PC-3 (cell line): ENCODE data around the gene MYLK2. TPM values are rescaled to one million over a fixed set of nuclear protein-coding genes. Genes with fewer than 3 reads are reported as not detected.

ENCODE experiments used
- ATAC-seq: fragments of 200-7000 bp; cut with Tn5 transposase; 2 replicates; pipeline ENCODE4 v1.9.1; 2020; ENCODE audit warnings: mild to moderate bottlenecking, moderate library complexity
- BruUV-seq: library from RNA; stranded (reverse); fragments of 400-500 nt; replicated peaks from 2 replicates; lab custom pipeline; 2021; lab: Mats Ljungman, UMichigan
- CTCF ChIA-PET: fragments of 300-600 bp; sonication (Branson Sonifier 250); formaldehyde crosslinking; loops from one replicate; lab custom pipeline; 2022; ENCODE audit warnings: antibody characterized with exemption; lab: Charles Lee
- POLR2A ChIA-PET: fragments of 300-600 bp; sonication (Branson Sonifier 250); formaldehyde crosslinking; loops from one replicate; lab custom pipeline; 2022; ENCODE audit warnings: antibody characterized with exemption; ENCODE audit not compliant: unreplicated experiment; lab: Charles Lee
- DNase-seq: peaks from one replicate; pipeline ENCODE4 v3.0.0-alpha.2; 2015
- H2AFZ ChIP-seq: fragments of 300-600 bp; sonication (generic); 2 replicates; pipeline ENCODE4 v1.6.0; 2016; ENCODE audit warnings: antibody characterized with exemption, low read length
- H3F3A ChIP-seq: fragments of 300-600 bp; sonication (generic); one replicate; pipeline ENCODE4 v1.6.0; 2017; ENCODE audit warnings: antibody characterized with exemption, low read length, control low read depth, mild to moderate bottlenecking; ENCODE audit not compliant: unreplicated experiment
- H3K27ac ChIP-seq: fragments of 300-600 bp; sonication (generic); 2 replicates; pipeline ENCODE4 v1.5.1; 2016; ENCODE audit warnings: mild to moderate bottlenecking, low read length
- H3K27me3 ChIP-seq: fragments of 300-600 bp; sonication (generic); 2 replicates; pipeline ENCODE4 v1.6.1; 2016; ENCODE audit warnings: low read length, mixed read lengths
- H3K36me3 ChIP-seq: fragments of 300-600 bp; sonication (generic); 2 replicates; pipeline ENCODE4 v1.6.1; 2016; ENCODE audit warnings: low read depth, mixed run types, low read length, mixed read lengths
- H3K4me1 ChIP-seq: fragments of 300-600 bp; sonication (generic); 2 replicates; pipeline ENCODE4 v1.5.1; 2016; ENCODE audit warnings: low read length; ENCODE audit not compliant: insufficient read depth
- H3K4me2 ChIP-seq: fragments of 300-600 bp; sonication (generic); 2 replicates; pipeline ENCODE4 v1.6.0; 2016; ENCODE audit warnings: low read length
- H3K4me3 ChIP-seq: fragments of 300-600 bp; sonication (generic); 2 replicates; pipeline ENCODE4 v1.5.1; 2016; ENCODE audit warnings: mild to moderate bottlenecking, low read length, mixed read lengths
- H3K79me2 ChIP-seq: fragments of 300-600 bp; sonication (generic); 2 replicates; pipeline ENCODE4 v1.6.1; 2017; ENCODE audit warnings: low read length, mixed read lengths
- H3K9ac ChIP-seq: fragments of 300-600 bp; sonication (generic); 2 replicates; pipeline ENCODE4 v1.6.0; 2016; ENCODE audit warnings: mild to moderate bottlenecking, low read length
- H3K9me2 ChIP-seq: fragments of 300-600 bp; sonication (generic); replicated peaks from 2 replicates; pipeline ENCODE4 v1.6.1; 2016; ENCODE audit warnings: mixed run types, low read length, mixed read lengths
- H3K9me3 ChIP-seq: fragments of 300-600 bp; sonication (generic); 2 replicates; pipeline ENCODE4 v1.6.1; 2016; ENCODE audit warnings: low read length, mixed read lengths
- H4K20me1 ChIP-seq: fragments of 300-600 bp; sonication (generic); 2 replicates; pipeline ENCODE4 v1.6.1; 2016; ENCODE audit warnings: low read length, mixed read lengths
- EZH2 ChIP-seq: fragments of 300-600 bp; sonication (generic); IDR thresholded peaks from one replicate; pipeline ENCODE4 v1.6.1; 2017; ENCODE audit warnings: antibody characterized with exemption, mild to moderate bottlenecking, low read length; ENCODE audit not compliant: unreplicated experiment
- EZH2phosphoT487 ChIP-seq: fragments of 300-600 bp; sonication (generic); IDR thresholded peaks from 2 replicates; pipeline ENCODE4 v1.6.1; 2018; ENCODE audit warnings: mild to moderate bottlenecking, antibody characterized with exemption, low read length, borderline replicate concordance
- intact Hi-C: fragments of 100-400 bp; cut with micrococcal nuclease; formaldehyde crosslinking; loops from 2 replicates; pipeline ENCODE4 v1.9.0; 2023
- total RNA-seq: library from RNA; depleted of rRNA; stranded (reverse); fragments of >200 nt; gene quantifications from 2 replicates; pipeline ENCODE4 v1.2.3, GENCODE V29; 2014; rRNA removed
- TF ChIP-seq, protein P1 (sequence below): fragments of 300-600 bp; sonication (generic); conservative IDR thresholded peaks from 2 replicates; pipeline ENCODE4 v1.5.1; 2017; ENCODE audit warnings: antibody characterized with exemption, low read depth, mild to moderate bottlenecking, low read length

Gene MYLK2
- total RNA-seq, 1 experiment from 2014 or later = 1.7 TPM

DNA sequence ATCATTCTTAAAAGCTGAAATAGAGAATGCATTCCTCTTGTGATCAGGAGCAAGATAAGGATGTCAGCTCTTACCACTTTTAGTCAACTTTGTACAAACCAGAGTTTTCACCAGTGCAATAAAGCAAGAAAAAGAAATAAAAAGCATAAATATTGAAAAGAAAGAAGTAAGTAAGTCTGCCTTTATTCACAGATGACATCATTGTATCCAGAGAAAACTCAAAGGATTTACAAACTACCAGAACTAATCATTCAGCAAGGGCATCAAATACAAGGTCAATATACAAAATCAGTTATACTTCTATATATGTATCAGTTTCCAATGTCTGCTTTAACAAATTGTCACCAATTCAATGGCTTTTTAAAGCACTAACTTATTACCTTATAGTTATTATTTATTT, 64.7 kb downstream of the MYLK2 start:
- no peak for TF ChIP-seq EZH2
- TF ChIP-seq, protein P1, sequence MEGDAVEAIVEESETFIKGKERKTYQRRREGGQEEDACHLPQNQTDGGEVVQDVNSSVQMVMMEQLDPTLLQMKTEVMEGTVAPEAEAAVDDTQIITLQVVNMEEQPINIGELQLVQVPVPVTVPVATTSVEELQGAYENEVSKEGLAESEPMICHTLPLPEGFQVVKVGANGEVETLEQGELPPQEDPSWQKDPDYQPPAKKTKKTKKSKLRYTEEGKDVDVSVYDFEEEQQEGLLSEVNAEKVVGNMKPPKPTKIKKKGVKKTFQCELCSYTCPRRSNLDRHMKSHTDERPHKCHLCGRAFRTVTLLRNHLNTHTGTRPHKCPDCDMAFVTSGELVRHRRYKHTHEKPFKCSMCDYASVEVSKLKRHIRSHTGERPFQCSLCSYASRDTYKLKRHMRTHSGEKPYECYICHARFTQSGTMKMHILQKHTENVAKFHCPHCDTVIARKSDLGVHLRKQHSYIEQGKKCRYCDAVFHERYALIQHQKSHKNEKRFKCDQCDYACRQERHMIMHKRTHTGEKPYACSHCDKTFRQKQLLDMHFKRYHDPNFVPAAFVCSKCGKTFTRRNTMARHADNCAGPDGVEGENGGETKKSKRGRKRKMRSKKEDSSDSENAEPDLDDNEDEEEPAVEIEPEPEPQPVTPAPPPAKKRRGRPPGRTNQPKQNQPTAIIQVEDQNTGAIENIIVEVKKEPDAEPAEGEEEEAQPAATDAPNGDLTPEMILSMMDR = no peak
- no peak for TF ChIP-seq EZH2phosphoT487
- H3K4me3 ChIP-seq = no peak overlapping the region
- no peak overlapping the region for H3K4me2 ChIP-seq
- no peak overlapping the region for H3K27ac ChIP-seq
- no peaks in the 10 kb centered on the region for H3K9me2 ChIP-seq
- intact Hi-C loops = no loop called here
- BruUV-seq = no TSS peak
- no peak for ATAC-seq
- no peak for DNase-seq
- ChIA-PET POLR2A (no interaction called here), CTCF (interaction anchor here (0.7 kb wide), 1 partner anchor 936 kb away, joined by 3 read pairs; no protein-coding TSS in a partner anchor)
- peaks cover 13% of the 10 kb centered on the region; the same call in 1 of the 2 replicates for H3K27me3 ChIP-seq
- 0 out of 2 replicates have a peak, but pooled peaks cover 9% of the 10 kb centered on the region for H3K4me1 ChIP-seq
- H2AFZ ChIP-seq = no peak overlapping the region
- H3F3A ChIP-seq = no peaks in the 10 kb centered on the region
- H3K9ac ChIP-seq = no peak overlapping the region
- H3K9me3 ChIP-seq = no peaks in the 10 kb centered on the region
- H3K79me2 ChIP-seq = no peaks in the 10 kb centered on the region
- no peaks in the 10 kb centered on the region for H3K36me3 ChIP-seq
- no peaks in the 10 kb centered on the region for H4K20me1 ChIP-seq

Other genes with a start within 250 kb of the MYLK2 start
- gene ID1, start 214.1 kb upstream of the MYLK2 start, total RNA-seq = 774 and 872 TPM in 2 replicates
- not detected in 2 replicates for gene COX4I2, start 181.4 kb upstream of the MYLK2 start, total RNA-seq
- gene BCL2L1, start 96.5 kb upstream of the MYLK2 start, total RNA-seq = 260 and 277 TPM in 2 replicates
- 128 and 151 TPM in 2 replicates for gene TPX2, start 80.1 kb upstream of the MYLK2 start, total RNA-seq
- gene FOXS1, start 26.2 kb downstream of the MYLK2 start, total RNA-seq = not detected in 2 replicates
- not detected in 2 replicates for gene DUSP15, start 51.2 kb downstream of the MYLK2 start, total RNA-seq
- gene TTLL9, start 51.3 kb downstream of the MYLK2 start, total RNA-seq = not detected in 2 replicates
- 11.7 and 12.3 TPM in 2 replicates for gene PDRG1, start 132.7 kb downstream of the MYLK2 start, total RNA-seq
- not detected in 2 replicates for gene XKR7, start 148.8 kb downstream of the MYLK2 start, total RNA-seq
- not detected in 2 replicates for gene CCM2L, start 191.1 kb downstream of the MYLK2 start, total RNA-seq
- not detected in 2 replicates for gene HCK, start 232.9 kb downstream of the MYLK2 start, total RNA-seq